IMR-90 (cell line): ENCODE results near the gene IRF2BP1. TPM values are rescaled to one million over a fixed set of nuclear protein-coding genes. Genes with fewer than 3 reads are reported as not detected.

Source experiments
- ATAC-seq: fragments of 200-7000 bp; cut with Tn5 transposase; 2 replicates; pipeline ENCODE4 v1.9.1; 2020; ENCODE audit warnings: low read depth, mild to moderate bottlenecking, moderate library complexity
- BruUV-seq: library from RNA; stranded (reverse); fragments of 400-500 nt; replicated peaks from 2 replicates; lab custom pipeline; 2021; lab: Mats Ljungman, UMichigan
- CTCF ChIA-PET: fragments of 300-600 bp; formaldehyde crosslinking; extraction: SDS; loops from one replicate; lab custom pipeline; 2021; ENCODE audit warnings: antibody characterized with exemption; lab: Yijun Ruan, JAX
- POLR2A ChIA-PET: fragments of 300-600 bp; sonication (Branson Sonifier 250); formaldehyde crosslinking; loops from one replicate; lab custom pipeline; 2022; ENCODE audit warnings: antibody characterized with exemption; ENCODE audit not compliant: unreplicated experiment; lab: Charles Lee
- DNase-seq: peaks from one replicate; pipeline ENCODE4 v3.0.0; 2013
- H2AFZ ChIP-seq: replicated peaks from 2 replicates; pipeline ENCODE3; 2013; ENCODE audit warnings: low read length, mild to moderate bottlenecking; ENCODE audit not compliant: poor library complexity
- H2AK5ac ChIP-seq: 2 replicates; pipeline ENCODE4 v1.6.1; 2013; ENCODE audit warnings: low read depth, low read length, inconsistent platforms
- H2AK9ac ChIP-seq: replicated peaks from 2 replicates; pipeline ENCODE3; 2013; ENCODE audit warnings: mild to moderate bottlenecking, low read depth, low read length, moderate library complexity; ENCODE audit not compliant: poor library complexity
- H2BK120ac ChIP-seq: 2 replicates; pipeline ENCODE4 v1.6.1; 2013; ENCODE audit warnings: low read depth, low read length, inconsistent platforms
- H2BK15ac ChIP-seq: 3 replicates; pipeline ENCODE4 v1.6.1; 2013; ENCODE audit warnings: low read depth, low read length, inconsistent platforms
- H2BK20ac ChIP-seq: 2 replicates; pipeline ENCODE4 v1.6.1; 2013; ENCODE audit warnings: low read depth, mild to moderate bottlenecking, inconsistent platforms, low read length, moderate library complexity
- H2BK5ac ChIP-seq: 2 replicates; pipeline ENCODE4 v1.6.1; 2013; ENCODE audit warnings: mild to moderate bottlenecking, low read depth, low read length, inconsistent platforms; ENCODE audit not compliant: poor library complexity, severe bottlenecking
- H3K14ac ChIP-seq: replicated peaks from 2 replicates; pipeline ENCODE4 v1.6.1; 2013; ENCODE audit warnings: low read depth, low read length, inconsistent platforms
- H3K18ac ChIP-seq: 2 replicates; pipeline ENCODE4 v1.6.1; 2013; ENCODE audit warnings: low read depth, low read length, control low read depth
- H3K23ac ChIP-seq: 2 replicates; pipeline ENCODE4 v1.6.1; 2013; ENCODE audit warnings: low read depth, low read length, inconsistent platforms
- H3K27ac ChIP-seq: 2 replicates; pipeline ENCODE4 v1.5.1; 2013; ENCODE audit warnings: mild to moderate bottlenecking, control low read depth, low read length; ENCODE audit not compliant: insufficient read depth
- H3K27me3 ChIP-seq: 2 replicates; pipeline ENCODE4 v1.6.1; 2013; ENCODE audit warnings: low read length; ENCODE audit not compliant: control insufficient read depth, insufficient read depth
- H3K36me3 ChIP-seq: 2 replicates; pipeline ENCODE4 v1.6.1; 2013; ENCODE audit warnings: low read length, mixed read lengths; ENCODE audit not compliant: control insufficient read depth, insufficient read depth
- H3K4ac ChIP-seq: 2 replicates; pipeline ENCODE4 v1.6.1; 2013; ENCODE audit warnings: low read depth, low read length, inconsistent platforms
- H3K4me1 ChIP-seq: 2 replicates; pipeline ENCODE4 v1.6.1; 2013; ENCODE audit warnings: low read length, mixed read lengths; ENCODE audit not compliant: control insufficient read depth, insufficient read depth
- H3K4me2 ChIP-seq: 2 replicates; pipeline ENCODE4 v1.6.1; 2013; ENCODE audit warnings: low read depth, mild to moderate bottlenecking, control low read depth, low read length, moderate library complexity
- H3K4me3 ChIP-seq: 2 replicates; pipeline ENCODE4 v1.5.1; 2013; ENCODE audit warnings: low read depth, mild to moderate bottlenecking, control low read depth, low read length, moderate library complexity; ENCODE audit not compliant: insufficient read depth
- H3K56ac ChIP-seq: 2 replicates; pipeline ENCODE4 v1.6.1; 2013; ENCODE audit warnings: low read length, inconsistent platforms; ENCODE audit not compliant: insufficient read depth; ENCODE audit errors: extremely low read depth
- H3K79me1 ChIP-seq, 2 experiments: 2 replicates each; pipeline ENCODE4 v1.6.1; 2013; ENCODE audit warnings: low read length in 2 of 2, inconsistent platforms in 1 of 2, low read depth in 1 of 2
- H3K9ac ChIP-seq: 2 replicates; pipeline ENCODE4 v1.6.1; 2013; ENCODE audit warnings: low read depth, low read length, control low read depth
- H3K9me1 ChIP-seq: 2 replicates; pipeline ENCODE4 v1.6.1; 2013; ENCODE audit warnings: low read length, inconsistent platforms; ENCODE audit not compliant: insufficient read depth
- H3K9me3 ChIP-seq: 2 replicates; pipeline ENCODE4 v1.6.1; 2013; ENCODE audit warnings: low read length; ENCODE audit not compliant: control insufficient read depth, insufficient read depth
- H4K20me1 ChIP-seq: 2 replicates; pipeline ENCODE4 v1.6.1; 2013; ENCODE audit warnings: low read length, inconsistent platforms; ENCODE audit not compliant: insufficient read depth
- H4K5ac ChIP-seq: 2 replicates; pipeline ENCODE4 v1.6.1; 2013; ENCODE audit warnings: mild to moderate bottlenecking, low read depth, low read length, control low read depth
- H4K8ac ChIP-seq, 2 experiments: 2 replicates each; pipeline ENCODE4 v1.6.1; 2013; ENCODE audit warnings: low read depth in 2 of 2, low read length in 2 of 2, control low read depth in 1 of 2, inconsistent platforms in 1 of 2
- H4K91ac ChIP-seq: 2 replicates; pipeline ENCODE4 v1.6.1; 2013; ENCODE audit warnings: low read depth, low read length, inconsistent platforms; ENCODE audit not compliant: insufficient read depth
- MAFK ChIP-seq: IDR thresholded peaks from 2 replicates; pipeline ENCODE4 v1.6.1; 2012; ENCODE audit warnings: low read depth, low read length, improper control_type of control experiment
- MAZ ChIP-seq: IDR thresholded peaks from 2 replicates; pipeline ENCODE4 v1.6.1; 2012; ENCODE audit warnings: low read depth, mild to moderate bottlenecking, low read length, improper control_type of control experiment, moderate library complexity, borderline replicate concordance
- WGBS, 2 experiments: methylation state at CpG; one replicate each; pipeline versions ENCODE4 v1.1.5 to v1.1.7; 2013; ENCODE audit warnings: missing lambda C conversion rate in 2 of 2; ENCODE audit not compliant: insufficient read length in 1 of 2; ENCODE audit errors: extremely low coverage in 2 of 2; 5-methylcytosine and 5-hydroxymethylcytosine counted together
- dilution Hi-C: fragments of 300-500 bp; cut with HindIII; formaldehyde crosslinking; loops from one replicate; pipeline ENCODE4 v1.14.3; 2018; ENCODE audit warnings: low sequenced_read_pairs; ENCODE audit not compliant: unreplicated experiment
- in situ Hi-C: fragments of 300-500 bp; cut with MboI; formaldehyde crosslinking; loops from 3 replicates; pipeline ENCODE4 v1.14.3; 2019; ENCODE audit warnings: low sequenced_read_pairs, inconsistent platforms, mixed read lengths
- intact Hi-C: fragments of 100-400 bp; cut with micrococcal nuclease; formaldehyde crosslinking; loops from 2 replicates; pipeline ENCODE4 v1.10.0; 2022
- polyA plus RNA-seq, 3 experiments: library from polyadenylated mRNA; depleted of rRNA; stranded (reverse); fragments of >200 nt; gene quantifications; 2 replicates each; pipeline ENCODE4 v1.2.3, GENCODE V29; 2012; ENCODE audit warnings: low replicate concordance in 1 of 3
- total RNA-seq: library from RNA; depleted of rRNA; stranded (reverse); fragments of >200 nt; gene quantifications from 2 replicates; pipeline ENCODE4 v1.2.3, GENCODE V29; 2012

IRF2BP1 gene
- total and polyA plus RNA-seq, 2 of the 4 experiments (the other 2 are of a cell fraction), result 4.5 to 8.5 TPM

- dilution Hi-C loops (no loop called here), in situ Hi-C loops (no loop called here), intact Hi-C loops (no loop called here)
- H4K8ac ChIP-seq, result no peak overlapping the region
- H3K4ac ChIP-seq, result no peak overlapping the region
- no peaks in the 10 kb centered on the region for H3K4me1 ChIP-seq
- no peak overlapping the region for H3K9ac ChIP-seq
- no peak overlapping the region for H2AK9ac ChIP-seq
- no peak overlapping the region for H2BK15ac ChIP-seq
- peaks cover 56% of the 10 kb centered on the region for H3K27me3 ChIP-seq
- H3K4me3 ChIP-seq, result no peak overlapping the region
- no peak for DNase-seq
- no peak for TF ChIP-seq MAFK
- TF ChIP-seq MAZ, result no peak
- H2BK120ac ChIP-seq, result no peak overlapping the region
- H3K9me3 ChIP-seq, result no peaks in the 10 kb centered on the region; the same call in none of the 2 replicates
- H4K5ac ChIP-seq, result no peak overlapping the region
- no peak for ATAC-seq
- no peaks in the 10 kb centered on the region for H3K79me1 ChIP-seq
- no peaks in the 10 kb centered on the region for H3K9me1 ChIP-seq
- no peak overlapping the region for H3K14ac ChIP-seq
- H2BK20ac ChIP-seq, result no peak overlapping the region
- H3K23ac ChIP-seq, result no peak overlapping the region
- no peak overlapping the region for H2BK5ac ChIP-seq
- POLR2A ChIA-PET, result no interaction called here
- H2AFZ ChIP-seq, result no peak overlapping the region
- H3K18ac ChIP-seq, result no peak overlapping the region
- H4K20me1 ChIP-seq, result no peaks in the 10 kb centered on the region
- H3K36me3 ChIP-seq, result no peaks in the 10 kb centered on the region
- H3K4me2 ChIP-seq, result no peak overlapping the region
- BruUV-seq, result no TSS peak
- no peak overlapping the region for H3K56ac ChIP-seq
- 5% methylated on average over 7 of the region's 19 CpGs; no CpG with 5 or more reads in 1 of the 2 experiments for WGBS, 2 experiments
- CTCF ChIA-PET, result no interaction called here
- no peak overlapping the region for H4K91ac ChIP-seq
- H3K27ac ChIP-seq, result no peak overlapping the region
- no peak overlapping the region for H2AK5ac ChIP-seq
Observed at GRCh38 chr19:45934551-45935230, 48.8 kb upstream of the IRF2BP1 start.
